IPS DF 6.9 (cell line): ENCODE results near the gene ADAM12.
"Not testable (repeated sequence)": the region's sequence is repeated elsewhere in the genome, so short reads cannot be mapped to it uniquely, and the experiment has no call there.

ENCODE experiments used
- DNase-seq: peaks from one replicate; pipeline ENCODE4 v3.0.0-alpha.2; 2013; ENCODE audit warnings: low read depth, low spot score
- H3K27ac ChIP-seq: one replicate; pipeline ENCODE4 v1.5.1; 2013; ENCODE audit warnings: low read length, control low read depth
- H3K27me3 ChIP-seq: 2 replicates; pipeline ENCODE4 v1.6.1; 2013; ENCODE audit warnings: mild to moderate bottlenecking, low read length; ENCODE audit not compliant: control insufficient read depth, insufficient read depth
- H3K36me3 ChIP-seq: 2 replicates; pipeline ENCODE4 v1.6.1; 2013; ENCODE audit warnings: low read length; ENCODE audit not compliant: control insufficient read depth, insufficient read depth
- H3K4me1 ChIP-seq: 2 replicates; pipeline ENCODE4 v1.6.1; 2013; ENCODE audit warnings: low read length; ENCODE audit not compliant: control insufficient read depth, insufficient read depth
- H3K4me3 ChIP-seq: 2 replicates; pipeline ENCODE4 v1.5.1; 2013; ENCODE audit warnings: mild to moderate bottlenecking, low read length
- H3K9me3 ChIP-seq: 2 replicates; pipeline ENCODE4 v1.6.1; 2013; ENCODE audit warnings: low read length, inconsistent platforms; ENCODE audit not compliant: control insufficient read depth, insufficient read depth
- WGBS: extraction: QIAGEN DNeasy Blood & Tissue Kit; methylation state at CpG from one replicate; pipeline ENCODE4 v1.1.7; 2013; ENCODE audit warnings: mixed read lengths, missing lambda C conversion rate; ENCODE audit not compliant: insufficient read length, insufficient coverage; 5-methylcytosine and 5-hydroxymethylcytosine counted together

Gene ADAM12

DNA sequence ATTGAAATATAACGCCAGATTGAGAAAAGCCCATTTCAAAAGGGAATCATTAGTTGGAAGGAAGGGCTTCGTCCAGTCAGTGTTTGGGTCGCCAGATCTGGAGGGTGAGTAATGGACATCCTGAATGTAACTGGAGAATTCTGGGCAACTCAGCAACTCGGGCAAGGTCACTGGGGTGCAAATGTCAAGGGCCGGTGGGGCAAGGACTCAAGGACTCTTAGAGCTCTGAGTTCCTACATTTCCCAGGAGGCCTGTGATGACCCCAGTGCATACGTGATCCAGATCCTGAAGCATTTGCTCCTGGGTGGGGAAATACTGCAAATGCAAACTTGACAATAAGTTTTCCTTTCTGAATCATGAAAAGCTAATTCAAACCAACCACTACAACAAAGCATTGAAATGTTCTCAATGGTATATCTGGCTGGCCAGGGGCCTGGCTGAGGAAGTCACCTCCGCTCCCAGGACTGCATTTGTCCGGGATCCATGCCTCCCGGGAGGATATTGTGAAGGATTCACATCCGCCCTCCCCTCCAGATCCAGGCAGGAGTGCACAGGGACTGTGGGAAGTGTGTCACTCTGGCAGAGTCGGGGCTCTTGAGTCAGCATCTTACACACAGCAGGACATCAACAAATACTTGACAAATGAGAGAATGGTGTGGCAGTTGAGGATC lies 327.9 kb downstream of the ADAM12 start:
- H3K27me3 ChIP-seq: no peaks in the 10 kb centered on the region; the same call in 1 of the 2 replicates
- no peak overlapping the region for H3K4me3 ChIP-seq
- H3K4me1 ChIP-seq: no peaks in the 10 kb centered on the region
- DNase-seq: no peak
- WGBS: no CpG with 5 or more reads among the region's 11 CpGs
- no peaks in the 10 kb centered on the region for H3K9me3 ChIP-seq
- H3K36me3 ChIP-seq: no peaks in the 10 kb centered on the region
- H3K27ac ChIP-seq: no peak overlapping the region

GRCh38 chr10:126059076-126059826 lies 329.0 kb downstream of the ADAM12 start:
- H3K36me3 ChIP-seq: no peaks in the 10 kb centered on the region
- H3K4me1 ChIP-seq: no peaks in the 10 kb centered on the region
- no peak overlapping the region for H3K4me3 ChIP-seq
- no peak for DNase-seq
- H3K27ac ChIP-seq: no peak overlapping the region
- no CpG with 5 or more reads among the region's 4 CpGs for WGBS
- H3K9me3 ChIP-seq: no peaks in the 10 kb centered on the region
- H3K27me3 ChIP-seq: no peaks in the 10 kb centered on the region; the same call in 1 of the 2 replicates

DNA sequence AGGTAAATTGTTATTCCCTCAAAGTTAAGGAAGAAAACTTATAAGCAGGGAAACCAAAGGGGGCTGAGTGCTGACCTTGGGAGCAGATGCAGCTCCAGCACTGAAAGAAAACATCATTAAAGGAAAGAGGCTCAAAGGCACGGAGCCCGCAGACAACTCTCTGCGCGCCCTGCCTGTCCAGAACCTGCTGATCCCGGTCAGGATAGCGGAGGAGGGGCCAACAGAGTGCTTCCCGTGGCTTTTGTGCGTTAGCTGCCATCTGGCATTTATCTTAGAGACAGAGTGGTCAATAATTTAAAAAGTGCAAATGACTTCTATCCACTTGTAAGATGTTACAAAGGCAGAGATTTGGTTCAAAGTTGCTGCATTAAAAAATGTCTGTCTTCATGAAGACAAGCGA lies 329.8 kb downstream of the ADAM12 start:
- Histone ChIP-seq H3K27me3 (no peaks in the 10 kb centered on the region), H3K4me3 (no peak overlapping the region), H3K27ac (no peak overlapping the region), H3K9me3 (no peaks in the 10 kb centered on the region), H3K36me3 (no peaks in the 10 kb centered on the region), H3K4me1 (no peaks in the 10 kb centered on the region)
- no peak for DNase-seq
- no CpG with 5 or more reads among the region's 9 CpGs for WGBS

- no peak for DNase-seq
- H3K36me3 ChIP-seq: no peaks in the 10 kb centered on the region
- no peaks in the 10 kb centered on the region for H3K9me3 ChIP-seq
- H3K4me1 ChIP-seq: no peaks in the 10 kb centered on the region
- no peak overlapping the region for H3K4me3 ChIP-seq
- no CpG with 5 or more reads among the region's 6 CpGs for WGBS
- no peak overlapping the region for H3K27ac ChIP-seq
- no peaks in the 10 kb centered on the region for H3K27me3 ChIP-seq
Measured at GRCh38 chr10:126058104-126058503, 330.2 kb downstream of the ADAM12 start.

DNA sequence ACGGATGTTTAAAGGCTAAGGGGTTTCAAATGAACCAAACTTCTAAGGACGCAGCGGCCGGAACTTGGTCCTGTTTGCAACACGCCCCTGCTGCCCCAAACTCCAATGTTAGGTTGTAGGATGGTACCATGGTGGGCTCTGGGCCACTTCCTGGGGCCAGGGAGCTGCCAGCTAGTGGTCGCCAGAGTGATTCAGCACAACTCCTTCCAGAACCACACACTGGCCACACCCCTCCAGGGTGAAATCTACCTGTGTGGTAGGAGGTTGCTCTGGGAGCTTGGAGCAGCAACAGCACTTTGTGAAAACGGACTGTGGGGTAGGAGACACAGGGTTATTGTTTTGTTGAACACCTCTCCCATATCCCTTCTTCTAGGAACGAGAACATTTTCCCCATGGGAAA lies 330.8 kb downstream of the ADAM12 start:
- no peak overlapping the region for H3K4me3 ChIP-seq
- no CpG with 5 or more reads among the region's 8 CpGs for WGBS
- no peak overlapping the region for H3K27ac ChIP-seq
- DNase-seq: no peak
- H3K9me3 ChIP-seq: no peaks in the 10 kb centered on the region
- no peaks in the 10 kb centered on the region for H3K36me3 ChIP-seq
- no peaks in the 10 kb centered on the region for H3K4me1 ChIP-seq
- no peaks in the 10 kb centered on the region for H3K27me3 ChIP-seq

GRCh38 chr10:126054191-126054590 lies 334.1 kb downstream of the ADAM12 start:
- H3K27me3 ChIP-seq: no peaks in the 10 kb centered on the region
- H3K4me3 ChIP-seq: no peak overlapping the region
- H3K27ac ChIP-seq: no peak overlapping the region
- no CpG with 5 or more reads among the region's 6 CpGs for WGBS
- no peaks in the 10 kb centered on the region for H3K9me3 ChIP-seq
- DNase-seq: no peak
- H3K4me1 ChIP-seq: no peaks in the 10 kb centered on the region
- H3K36me3 ChIP-seq: no peaks in the 10 kb centered on the region

DNA sequence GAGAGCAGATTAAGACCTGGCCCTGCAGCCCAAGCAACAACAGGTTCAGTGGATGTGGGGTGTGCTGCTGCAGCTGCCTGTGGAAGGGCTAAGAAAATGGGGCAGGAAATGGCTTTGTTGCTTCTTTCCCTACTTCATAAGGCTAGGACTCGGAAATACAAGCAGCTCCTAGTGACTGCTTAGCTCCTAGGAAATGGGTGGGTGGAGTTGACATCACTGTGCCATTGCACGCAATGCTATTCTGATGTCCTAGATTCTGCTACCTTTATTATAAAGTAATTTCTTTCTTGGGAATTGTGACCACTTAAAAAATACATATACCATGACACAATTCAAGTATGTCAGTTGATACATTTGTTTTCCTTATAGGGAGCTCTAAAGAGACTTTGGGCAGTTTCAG lies 336.1 kb downstream of the ADAM12 start:
- Histone ChIP-seq H3K4me3 (no peak overlapping the region), H3K36me3 (no peaks in the 10 kb centered on the region), H3K4me1 (no peaks in the 10 kb centered on the region), H3K9me3 (no peaks in the 10 kb centered on the region), H3K27me3 (no peaks in the 10 kb centered on the region), H3K27ac (no peak overlapping the region)
- no peak for DNase-seq
- no CpG with 5 or more reads among the region's 2 CpGs for WGBS

DNA sequence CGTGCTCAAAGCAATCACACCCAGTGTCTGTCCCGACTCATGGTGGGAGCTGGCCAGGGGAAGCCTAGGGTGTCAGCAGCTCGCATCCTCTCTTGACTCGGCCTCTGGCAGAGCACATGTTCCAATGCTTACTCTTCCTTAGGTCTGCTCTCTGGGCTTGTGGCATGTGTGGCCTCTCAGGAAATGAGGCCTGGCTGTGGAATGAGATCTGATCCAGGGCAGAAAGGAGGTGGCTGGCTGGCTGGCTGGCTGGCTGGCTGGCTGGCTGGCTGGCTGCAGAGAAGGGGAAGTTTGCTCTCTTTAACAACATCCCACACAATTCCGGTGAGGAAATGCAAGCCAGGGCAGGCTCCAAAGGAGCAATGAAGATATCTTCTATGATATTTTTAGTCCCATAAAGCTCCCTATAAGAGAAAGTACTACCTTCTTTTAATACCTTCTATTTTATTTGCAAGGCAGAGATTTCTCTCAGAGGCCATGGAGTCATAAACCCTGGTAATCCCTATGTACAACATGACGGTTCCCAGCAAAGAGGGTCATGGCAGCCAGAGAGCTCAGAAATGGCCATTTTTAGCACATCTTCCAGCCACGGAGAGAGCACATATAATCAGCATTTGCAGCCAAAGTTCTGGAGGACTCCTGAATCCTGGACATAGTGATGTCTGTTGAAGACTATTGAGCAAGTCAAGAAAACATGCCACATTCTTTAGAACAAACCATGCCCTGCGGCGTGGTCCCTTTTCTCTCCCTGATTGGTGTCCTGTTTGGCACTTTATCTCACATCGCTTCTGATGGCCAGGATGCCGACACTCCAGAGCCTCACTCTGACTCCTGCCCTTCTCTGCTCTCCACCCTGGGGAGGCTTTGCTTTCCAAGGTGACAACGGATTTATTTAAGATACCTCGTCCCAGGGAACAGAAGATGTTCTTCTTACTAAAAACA lies 338.2 kb downstream of the ADAM12 start:
- H3K27me3 ChIP-seq: no peaks in the 10 kb centered on the region
- no peak overlapping the region for H3K27ac ChIP-seq
- no peak overlapping the region for H3K4me3 ChIP-seq
- no peaks in the 10 kb centered on the region for H3K36me3 ChIP-seq
- H3K9me3 ChIP-seq: no peaks in the 10 kb centered on the region
- no peak for DNase-seq
- H3K4me1 ChIP-seq: no peaks in the 10 kb centered on the region
- no CpG with 5 or more reads among the region's 13 CpGs for WGBS

DNA sequence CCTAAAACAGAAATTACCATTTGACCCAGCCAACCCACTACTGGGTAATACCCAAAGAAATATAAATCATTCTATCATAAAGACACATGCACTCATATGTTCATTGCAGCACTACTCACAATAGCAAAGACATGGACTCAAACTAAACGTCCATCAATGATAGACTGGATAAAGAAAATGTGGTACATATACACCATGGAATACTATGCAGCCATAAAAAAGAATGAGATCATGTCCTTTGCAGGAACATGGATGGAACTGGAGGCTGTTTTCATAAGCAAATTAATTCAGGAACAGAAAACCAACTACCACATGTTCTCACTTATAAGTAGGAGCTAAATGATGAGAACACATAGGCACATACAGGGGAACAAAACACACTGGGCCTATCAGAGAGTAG lies 340.5 kb downstream of the ADAM12 start:
- not testable (repeated sequence) for DNase-seq, H3K27me3 ChIP-seq, H3K4me3 ChIP-seq, H3K27ac ChIP-seq, H3K4me1 ChIP-seq, H3K9me3 ChIP-seq, H3K36me3 ChIP-seq
- no CpG with 5 or more reads among the region's 1 CpG for WGBS

- no CpG with 5 or more reads among the region's 5 CpGs for WGBS
- Histone ChIP-seq H3K4me3 (no peak overlapping the region), H3K27me3 (no peaks in the 10 kb centered on the region), H3K27ac (no peak overlapping the region), H3K9me3 (no peaks in the 10 kb centered on the region), H3K36me3 (no peaks in the 10 kb centered on the region), H3K4me1 (no peaks in the 10 kb centered on the region)
- DNase-seq: no peak
Measured at GRCh38 chr10:126046831-126047230, 341.4 kb downstream of the ADAM12 start.
